HFFc6 (cell line): Measurements from ENCODE around the gene HADHB. TPM values are rescaled to one million over a fixed set of nuclear protein-coding genes. Genes with fewer than 3 reads are reported as not detected.
"Not testable (repeated sequence)": the region's sequence is repeated elsewhere in the genome, so short reads cannot be mapped to it uniquely, and the experiment has no call there.

Source experiments
- DNase-seq: peaks from one replicate; pipeline ENCODE4 v3.0.0-alpha.2; 2018
- H3K27ac Mint-ChIP-seq: 2 replicates; pipeline ENCODE4 v1.8.0; 2020; ENCODE audit warnings: mild to moderate bottlenecking, mixed read lengths
- H3K27me3 Mint-ChIP-seq: 2 replicates; pipeline ENCODE4 v1.8.0; 2021; ENCODE audit warnings: mild to moderate bottlenecking, moderate library complexity, mixed read lengths; ENCODE audit not compliant: insufficient read depth
- H3K36me3 Mint-ChIP-seq: 2 replicates; pipeline ENCODE4 v1.8.0; 2021; ENCODE audit warnings: low read depth, mixed read lengths
- H3K4me1 Mint-ChIP-seq: 2 replicates; pipeline ENCODE4 v1.8.0; 2020; ENCODE audit warnings: low read depth, mixed read lengths
- H3K4me3 Mint-ChIP-seq: 2 replicates; pipeline ENCODE4 v1.8.0; 2020; ENCODE audit warnings: mild to moderate bottlenecking, moderate library complexity, mixed read lengths
- H3K9me3 Mint-ChIP-seq: 2 replicates; pipeline ENCODE4 v1.8.0; 2020; ENCODE audit warnings: mild to moderate bottlenecking, mixed read lengths
- total RNA-seq, 6 experiments: library from RNA; stranded (reverse); fragmentation: NEBNext Ultra II Directional; extraction: Animal tissue kit (Norgen Biotek cat#: 25700); gene quantifications; 2 replicates in 1 of 6; 3 replicates in 5 of 6; pipeline ENCODE4 v1.2.3, GENCODE V29; 2021
- TF ChIP-seq, protein P1 (sequence below): fragments of 200-600 bp; sonication (generic); IDR thresholded peaks from 2 replicates; pipeline ENCODE4 v1.5.0; 2021; ENCODE audit warnings: antibody characterized with exemption, mild to moderate bottlenecking

Gene HADHB
- total RNA-seq, 6 experiments from 2014 or later, result 93.9 to 119 (median 112) TPM

DNA sequence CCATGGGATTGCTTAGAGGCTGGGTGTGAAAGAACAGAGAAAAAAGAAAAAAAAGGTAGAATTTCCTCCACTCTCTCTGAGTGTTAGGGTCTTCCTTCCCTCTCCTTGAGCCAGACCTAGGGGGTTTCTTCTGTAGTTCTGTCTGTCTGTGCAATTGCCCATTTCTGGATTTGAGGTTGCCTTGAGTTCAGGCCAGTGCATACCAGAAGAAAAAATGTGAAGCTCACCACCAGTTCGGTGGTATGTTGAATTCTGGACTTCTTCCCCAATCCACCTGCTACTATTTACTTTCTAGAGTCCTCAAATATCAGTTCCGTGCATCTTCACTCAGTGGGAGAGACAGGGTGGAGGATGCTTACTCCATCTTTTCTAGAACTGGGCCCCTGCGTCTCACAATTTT lies 85.9 kb downstream of the HADHB start:
- peaks cover 27% of the 10 kb centered on the region for H3K4me1 Mint-ChIP-seq
- H3K27ac Mint-ChIP-seq, result no peak overlapping the region
- peaks cover 1% of the 10 kb centered on the region for H3K27me3 Mint-ChIP-seq
- no peaks in the 10 kb centered on the region for H3K36me3 Mint-ChIP-seq
- no peaks in the 10 kb centered on the region for H3K9me3 Mint-ChIP-seq
- DNase-seq, result no peak
- no peak overlapping the region for H3K4me3 Mint-ChIP-seq
- TF ChIP-seq, protein P1, sequence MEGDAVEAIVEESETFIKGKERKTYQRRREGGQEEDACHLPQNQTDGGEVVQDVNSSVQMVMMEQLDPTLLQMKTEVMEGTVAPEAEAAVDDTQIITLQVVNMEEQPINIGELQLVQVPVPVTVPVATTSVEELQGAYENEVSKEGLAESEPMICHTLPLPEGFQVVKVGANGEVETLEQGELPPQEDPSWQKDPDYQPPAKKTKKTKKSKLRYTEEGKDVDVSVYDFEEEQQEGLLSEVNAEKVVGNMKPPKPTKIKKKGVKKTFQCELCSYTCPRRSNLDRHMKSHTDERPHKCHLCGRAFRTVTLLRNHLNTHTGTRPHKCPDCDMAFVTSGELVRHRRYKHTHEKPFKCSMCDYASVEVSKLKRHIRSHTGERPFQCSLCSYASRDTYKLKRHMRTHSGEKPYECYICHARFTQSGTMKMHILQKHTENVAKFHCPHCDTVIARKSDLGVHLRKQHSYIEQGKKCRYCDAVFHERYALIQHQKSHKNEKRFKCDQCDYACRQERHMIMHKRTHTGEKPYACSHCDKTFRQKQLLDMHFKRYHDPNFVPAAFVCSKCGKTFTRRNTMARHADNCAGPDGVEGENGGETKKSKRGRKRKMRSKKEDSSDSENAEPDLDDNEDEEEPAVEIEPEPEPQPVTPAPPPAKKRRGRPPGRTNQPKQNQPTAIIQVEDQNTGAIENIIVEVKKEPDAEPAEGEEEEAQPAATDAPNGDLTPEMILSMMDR, result no peak

DNA sequence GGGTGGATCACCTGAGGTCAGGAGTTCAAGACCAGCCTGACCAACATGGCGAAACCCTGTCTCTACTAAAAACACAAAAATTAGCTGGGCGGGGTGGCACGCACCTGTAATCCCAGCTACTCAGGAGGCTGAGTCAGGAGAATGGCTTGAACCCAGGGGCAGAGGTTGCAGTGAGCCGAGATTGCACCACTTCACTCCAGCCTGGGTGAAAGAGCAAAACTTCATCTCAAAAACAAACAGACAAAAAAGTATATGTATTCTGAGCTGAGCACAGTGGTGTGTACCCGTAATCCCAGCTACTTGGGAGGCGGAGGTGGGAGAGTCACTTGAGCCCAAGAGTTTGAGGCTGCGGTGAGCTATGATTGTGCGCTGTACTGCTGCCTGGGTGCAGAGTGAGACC lies 86.6 kb downstream of the HADHB start:
- H3K36me3 Mint-ChIP-seq, H3K27ac Mint-ChIP-seq, H3K4me3 Mint-ChIP-seq, DNase-seq, H3K9me3 Mint-ChIP-seq, H3K27me3 Mint-ChIP-seq: not testable (repeated sequence)
- H3K4me1 Mint-ChIP-seq, result peaks cover 21% of the 10 kb centered on the region

DNA sequence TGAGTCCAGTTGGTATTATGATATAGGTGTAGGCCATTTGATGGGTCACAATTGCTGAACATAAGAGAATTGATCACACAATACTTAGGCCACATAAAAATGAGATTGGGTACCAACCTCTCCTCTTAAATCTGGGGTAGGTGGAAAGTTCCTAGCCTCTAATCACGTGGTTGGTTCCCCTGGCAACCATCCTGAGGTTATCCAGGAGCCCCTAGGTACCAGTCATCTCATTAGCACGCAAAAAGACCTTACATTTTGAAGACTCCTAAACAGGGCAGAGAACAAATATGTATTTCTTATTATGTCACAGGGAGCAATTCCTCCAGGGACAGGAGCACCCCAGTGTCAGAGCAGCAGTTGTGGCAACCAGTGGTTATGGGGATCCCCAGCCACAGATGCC lies 88.6 kb downstream of the HADHB start:
- H3K27me3 Mint-ChIP-seq, result peaks cover 3% of the 10 kb centered on the region
- TF ChIP-seq, protein P1, result no peak
- H3K4me1 Mint-ChIP-seq, result peaks cover 16% of the 10 kb centered on the region

DNA sequence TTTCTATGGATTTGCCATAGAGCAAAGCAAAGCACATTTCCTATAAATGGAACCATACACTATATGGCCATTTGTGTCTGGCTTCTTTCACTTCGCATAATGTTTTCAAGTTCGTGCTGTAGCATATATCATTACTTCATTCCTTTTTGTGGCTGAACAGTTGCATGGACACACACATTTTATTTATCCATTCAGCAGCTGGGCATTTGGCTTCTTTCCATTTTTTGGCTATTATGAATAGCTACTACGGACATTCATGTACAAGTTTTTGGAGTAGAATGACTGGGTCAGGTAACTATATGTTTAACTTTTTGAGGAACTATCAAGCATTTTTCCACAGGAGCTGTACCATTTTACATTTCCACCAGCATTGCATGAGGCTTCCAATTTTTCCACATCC lies 90.5 kb downstream of the HADHB start:
- DNase-seq, result no peak
- TF ChIP-seq, protein P1, result no peak
- H3K4me3 Mint-ChIP-seq, result no peak overlapping the region
- H3K36me3 Mint-ChIP-seq, result no peaks in the 10 kb centered on the region
- peaks cover 9% of the 10 kb centered on the region for H3K4me1 Mint-ChIP-seq
- no peak overlapping the region for H3K27ac Mint-ChIP-seq
- no peaks in the 10 kb centered on the region for H3K9me3 Mint-ChIP-seq
- peaks cover 3% of the 10 kb centered on the region for H3K27me3 Mint-ChIP-seq

More for the DNA sequence above, 88.6 kb downstream of the HADHB start:
- no peaks in the 10 kb centered on the region for H3K36me3 Mint-ChIP-seq
- H3K9me3 Mint-ChIP-seq, result no peaks in the 10 kb centered on the region
- no peak overlapping the region for H3K27ac Mint-ChIP-seq
- no peak overlapping the region for H3K4me3 Mint-ChIP-seq
- no peak for DNase-seq

DNA sequence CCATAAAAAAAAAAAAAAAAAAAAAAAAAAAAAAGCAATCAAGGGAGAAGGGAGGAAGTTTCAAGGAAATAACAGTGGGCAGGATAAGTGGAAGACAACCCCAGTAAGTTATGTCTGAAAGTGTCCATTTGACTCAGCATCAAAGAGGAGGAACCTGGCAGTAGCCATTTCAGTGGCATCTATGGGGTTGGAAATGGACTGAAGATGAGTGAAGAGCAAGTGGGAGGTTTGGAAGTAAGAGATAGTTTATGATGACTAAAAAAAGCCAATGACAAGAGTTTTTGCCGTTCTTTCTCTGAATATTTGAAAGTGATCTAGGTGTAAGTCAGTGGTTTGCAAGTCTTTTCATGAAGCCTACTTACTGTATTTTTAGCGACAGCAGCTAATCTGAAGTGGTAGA lies 92.0 kb downstream of the HADHB start:
- no peaks in the 10 kb centered on the region for H3K4me1 Mint-ChIP-seq
- H3K27me3 Mint-ChIP-seq, result peaks cover 3% of the 10 kb centered on the region
- no peaks in the 10 kb centered on the region for H3K36me3 Mint-ChIP-seq
- no peak overlapping the region for H3K27ac Mint-ChIP-seq
- H3K9me3 Mint-ChIP-seq, result no peaks in the 10 kb centered on the region
- TF ChIP-seq, protein P1, result no peak
- no peak overlapping the region for H3K4me3 Mint-ChIP-seq
- no peak for DNase-seq

DNA sequence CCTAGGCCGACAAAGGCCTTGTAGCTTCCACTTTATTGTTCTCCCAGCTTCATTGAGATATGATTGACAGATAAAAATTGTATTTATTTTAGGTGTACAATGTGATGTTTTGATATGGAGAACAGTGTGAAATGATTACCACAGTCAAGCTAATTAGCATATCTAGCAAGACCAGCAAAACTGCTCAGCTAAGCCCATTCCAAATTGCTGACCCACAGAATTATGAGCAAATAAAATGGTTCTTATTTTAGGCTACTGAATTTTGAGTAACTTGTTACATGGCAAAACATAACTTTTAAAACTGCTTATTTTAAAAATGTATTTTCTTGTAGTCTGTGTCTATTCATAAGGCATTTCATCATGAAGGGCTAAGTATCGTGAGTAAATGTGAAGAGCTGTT lies 92.6 kb downstream of the HADHB start:
- TF ChIP-seq, protein P1, result no peak
- Mint-ChIP-seq H3K4me1 (no peaks in the 10 kb centered on the region), H3K9me3 (no peaks in the 10 kb centered on the region), H3K27ac (no peak overlapping the region), H3K36me3 (no peaks in the 10 kb centered on the region), H3K4me3 (no peak overlapping the region), H3K27me3 (peaks cover 3% of the 10 kb centered on the region)
- DNase-seq, result no peak

Other genes starting within 250 kb of the HADHB start
- gene RAB10, start 210.9 kb upstream of the HADHB start, total RNA-seq, result 100 to 1,000 TPM; 133 to 144 (median 136) TPM
- gene GAREM2, start 71.9 kb upstream of the HADHB start, total RNA-seq, result not detected
- 100 to 1,000 TPM; 127 to 138 (median 133) TPM for gene HADHA, start 307 bp upstream of the HADHB start, total RNA-seq
- 10 to 100 TPM; 22.7 to 31.4 (median 27.3) TPM for gene SELENOI, start 101.2 kb downstream of the HADHB start, total RNA-seq
- under 1 TPM; 0.07 to 0.56 (median 0.19) TPM for gene ADGRF3, start 101.8 kb downstream of the HADHB start, total RNA-seq
- not detected for gene DRC1, start 157.0 kb downstream of the HADHB start, total RNA-seq
- under 1 TPM in 1 of 6 experiments, not detected in 5; 0.05 TPM for gene OTOF, start 233.2 kb downstream of the HADHB start, total RNA-seq